GM21825 (cell line): ENCODE results near the gene HSP90B1.
A peak's percentile ranks its signal among the peaks of the same experiment; 100 is the strongest.

ENCODE experiments used
- ATAC-seq: cut with Tn5 transposase; IDR thresholded peaks from one replicate; pipeline ENCODE4 v1.9.1; 2021; ENCODE audit warnings: mild to moderate bottlenecking, moderate library complexity; ENCODE audit not compliant: unreplicated experiment

The HSP90B1 gene

DNA sequence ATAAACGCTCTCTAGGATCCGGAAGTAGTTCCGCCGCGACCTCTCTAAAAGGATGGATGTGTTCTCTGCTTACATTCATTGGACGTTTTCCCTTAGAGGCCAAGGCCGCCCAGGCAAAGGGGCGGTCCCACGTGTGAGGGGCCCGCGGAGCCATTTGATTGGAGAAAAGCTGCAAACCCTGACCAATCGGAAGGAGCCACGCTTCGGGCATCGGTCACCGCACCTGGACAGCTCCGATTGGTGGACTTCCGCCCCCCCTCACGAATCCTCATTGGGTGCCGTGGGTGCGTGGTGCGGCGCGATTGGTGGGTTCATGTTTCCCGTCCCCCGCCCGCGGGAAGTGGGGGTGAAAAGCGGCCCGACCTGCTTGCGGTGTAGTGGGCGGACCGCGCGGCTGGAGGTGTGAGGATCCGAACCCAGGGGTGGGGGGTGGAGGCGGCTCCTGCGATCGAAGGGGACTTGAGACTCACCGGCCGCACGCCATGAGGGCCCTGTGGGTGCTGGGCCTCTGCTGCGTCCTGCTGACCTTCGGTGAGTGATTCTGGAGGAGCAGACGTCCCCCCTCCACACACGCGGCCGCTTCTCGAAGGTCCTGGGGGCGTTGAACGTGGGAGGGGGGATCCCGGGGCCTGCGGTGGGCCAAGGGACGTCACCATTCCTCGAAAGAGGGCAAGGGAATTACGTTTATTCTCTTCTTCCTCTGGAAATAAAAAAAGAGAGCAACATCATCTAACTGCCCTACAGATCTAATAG is at the start of gene HSP90B1:
Gene HSP90B1 (plus strand): TSS at position 377 of the 753 bp plus-strand sequence. CDS start 106 bp downstream, at position 483.
- ATAC-seq: peak; percentile 55

GRCh38 chr12:103881261-103881660 is 48.9 kb upstream of the HSP90B1 start:
- ATAC-seq: no peak

GRCh38 chr12:103882861-103883596 is 47.2 kb upstream of the HSP90B1 start:
- ATAC-seq: no peak

DNA sequence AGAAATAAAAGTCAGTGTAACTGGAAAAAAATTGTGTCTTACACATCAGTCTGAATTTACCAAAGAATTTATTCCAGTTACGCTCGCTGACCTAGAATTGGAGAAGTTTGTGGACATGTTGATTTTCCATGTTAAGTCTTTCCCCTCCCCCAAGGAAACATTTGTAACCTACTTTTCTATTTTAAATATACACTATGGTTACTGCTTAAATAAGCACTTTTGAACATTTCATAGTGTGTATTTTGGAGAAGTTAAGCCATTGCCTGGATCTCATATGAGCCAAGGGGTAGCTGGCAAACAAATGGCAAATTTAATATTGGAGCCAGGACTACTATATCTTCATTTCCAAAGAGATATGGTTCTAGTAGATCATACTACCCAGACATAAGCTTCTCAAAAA is 46.3 kb upstream of the HSP90B1 start:
- ATAC-seq: no peak

GRCh38 chr12:103884316-103884715 is 45.9 kb upstream of the HSP90B1 start:
- no peak for ATAC-seq

DNA sequence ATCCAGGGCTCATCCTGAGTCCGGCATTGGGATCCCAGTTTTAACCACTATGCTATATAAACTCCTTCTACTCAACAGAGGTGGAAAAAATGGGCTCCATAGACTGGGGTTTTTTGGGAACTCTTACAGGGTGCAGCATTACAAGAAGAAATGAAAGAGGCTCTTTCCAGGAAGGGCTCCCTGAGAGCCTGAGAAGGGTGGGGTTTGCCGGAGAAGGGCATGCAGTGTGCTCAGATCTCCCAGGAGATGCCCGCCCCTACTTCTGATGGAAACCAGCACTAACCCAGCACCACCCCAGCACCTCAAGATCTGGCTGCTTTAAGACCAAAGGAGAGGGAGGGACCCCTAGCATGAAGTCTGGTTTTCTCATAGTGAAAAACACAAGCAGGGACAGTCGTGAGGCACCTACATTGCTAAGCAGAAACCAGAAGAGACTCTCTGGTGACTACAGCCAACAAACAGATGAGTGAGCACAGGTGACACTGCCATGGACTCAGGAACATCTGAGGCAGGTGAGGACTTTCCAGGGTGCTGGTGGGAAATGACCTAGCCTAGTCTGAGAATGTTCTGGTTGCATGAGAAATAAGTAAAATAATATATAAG is 43.9 kb upstream of the HSP90B1 start:
- ATAC-seq: no peak

DNA sequence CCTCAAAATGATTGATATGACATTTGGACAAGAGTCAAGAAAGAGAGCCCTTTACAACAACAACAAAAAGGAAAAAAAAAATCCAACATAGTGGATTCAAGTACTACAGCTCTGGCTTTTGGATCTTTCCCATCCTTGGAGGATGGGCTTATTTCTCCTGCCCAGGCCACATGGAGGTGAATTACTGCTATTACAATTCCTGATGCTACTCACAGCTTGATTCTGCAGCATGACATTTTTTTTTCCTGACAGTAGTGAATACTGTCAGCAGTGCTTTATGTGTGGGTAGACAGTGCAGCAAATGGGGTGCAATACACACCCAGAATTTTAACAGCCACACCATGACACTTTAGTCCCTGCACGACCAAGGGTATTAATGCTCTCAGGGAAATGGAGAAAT is 42.5 kb upstream of the HSP90B1 start:
- no peak for ATAC-seq

GRCh38 chr12:103897316-103897715 is 32.9 kb upstream of the HSP90B1 start:
- ATAC-seq: no peak

DNA sequence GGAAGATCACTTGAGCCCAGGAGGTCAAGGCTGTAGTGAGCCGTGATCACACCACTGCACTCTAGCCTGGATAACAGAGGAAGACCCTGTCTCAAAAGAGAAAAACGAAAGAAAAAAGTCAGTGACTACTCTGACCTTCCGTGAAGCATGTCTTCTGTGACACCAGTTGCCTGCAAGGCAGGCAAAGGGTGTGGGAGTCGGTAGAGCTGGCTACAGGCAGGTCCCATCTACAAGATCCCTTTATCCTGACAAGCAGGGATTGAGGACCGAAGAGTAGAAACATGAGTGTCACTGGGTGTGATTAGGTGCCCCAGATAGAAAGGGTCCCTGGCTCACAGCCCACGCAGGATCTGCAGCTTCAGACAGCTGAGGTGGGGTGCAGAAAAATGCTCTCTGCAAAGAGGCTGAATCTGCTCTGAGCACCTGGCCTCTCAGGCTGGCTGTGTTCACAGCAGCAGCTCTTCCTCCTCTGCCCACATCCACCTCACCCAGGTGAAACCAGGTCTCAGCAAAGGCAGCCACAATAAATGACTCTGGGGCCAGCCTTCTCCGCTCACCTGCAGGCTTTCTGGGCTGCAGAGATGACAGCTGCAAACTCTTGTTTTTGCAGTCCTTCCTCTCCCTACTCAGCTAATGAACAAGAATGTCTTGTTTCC is 28.6 kb upstream of the HSP90B1 start:
- no peak for ATAC-seq

GRCh38 chr12:103903993-103904392 is 26.2 kb upstream of the HSP90B1 start:
- ATAC-seq: no peak

GRCh38 chr12:103905730-103906349 is 24.4 kb upstream of the HSP90B1 start:
- ATAC-seq: no peak

DNA sequence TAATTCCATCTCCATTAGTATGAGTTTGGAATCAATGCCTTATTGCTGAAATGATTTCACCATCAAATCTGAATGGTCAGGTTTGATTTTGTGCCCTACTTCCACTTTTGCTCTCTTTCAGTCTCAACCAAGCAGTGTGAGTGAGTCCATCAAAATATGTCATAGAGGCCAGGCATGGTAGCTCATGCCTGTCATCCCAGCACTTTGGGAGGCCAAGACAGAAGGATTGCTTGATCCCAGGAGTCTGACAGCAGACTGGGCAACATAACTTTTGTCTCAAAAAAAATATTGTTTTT is 22.0 kb upstream of the HSP90B1 start:
- ATAC-seq: no peak

GRCh38 chr12:103908877-103909276 is 21.3 kb upstream of the HSP90B1 start:
- ATAC-seq: no peak

DNA sequence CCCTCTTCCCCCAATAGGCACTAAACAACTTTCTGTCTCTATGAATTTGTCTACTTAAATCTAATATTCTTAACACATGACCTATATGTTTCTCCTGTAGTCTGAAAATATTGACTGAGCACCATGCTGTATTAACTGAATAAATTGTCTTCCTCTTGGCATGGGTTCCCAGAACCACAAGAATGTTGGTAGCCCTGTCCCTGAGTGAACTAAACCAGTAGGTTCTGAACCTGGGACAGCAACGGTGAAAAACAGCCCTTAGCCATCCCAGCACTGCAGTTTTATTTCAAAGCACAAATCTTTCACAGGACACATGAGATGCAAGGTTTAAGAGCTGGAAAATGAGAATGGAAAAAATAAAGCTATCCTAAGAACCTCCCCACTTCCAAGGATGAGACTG is 20.4 kb upstream of the HSP90B1 start:
- no peak for ATAC-seq

- ATAC-seq: no peak
Observed at GRCh38 chr12:103912069-103912468, 18.1 kb upstream of the HSP90B1 start.

GRCh38 chr12:103913100-103913499 is 17.1 kb upstream of the HSP90B1 start:
- no peak for ATAC-seq

DNA sequence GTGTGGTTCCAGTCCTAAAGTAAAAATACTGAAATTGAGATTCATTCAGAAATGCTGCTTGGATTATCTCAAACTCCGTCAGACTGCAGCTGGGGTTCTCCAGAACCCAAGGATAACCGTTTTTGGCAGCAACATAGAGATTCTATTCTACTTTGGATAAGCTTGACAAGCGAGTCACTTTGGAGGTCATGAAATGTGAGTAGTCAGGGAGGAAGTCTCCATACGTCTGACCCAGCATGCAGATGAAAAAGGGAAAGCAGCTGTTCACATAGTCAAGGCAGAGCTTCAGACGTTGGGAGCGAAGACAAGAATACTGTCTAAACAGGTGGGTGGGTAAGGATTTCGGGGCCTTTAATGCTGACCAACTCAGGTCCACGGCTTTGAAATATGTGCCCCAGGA is 14.9 kb upstream of the HSP90B1 start:
- no peak for ATAC-seq

GRCh38 chr12:103917873-103918272 is 12.3 kb upstream of the HSP90B1 start:
- ATAC-seq: no peak

GRCh38 chr12:103924761-103925641 is 5.2 kb upstream of the HSP90B1 start:
- ATAC-seq: peak; percentile 40

DNA sequence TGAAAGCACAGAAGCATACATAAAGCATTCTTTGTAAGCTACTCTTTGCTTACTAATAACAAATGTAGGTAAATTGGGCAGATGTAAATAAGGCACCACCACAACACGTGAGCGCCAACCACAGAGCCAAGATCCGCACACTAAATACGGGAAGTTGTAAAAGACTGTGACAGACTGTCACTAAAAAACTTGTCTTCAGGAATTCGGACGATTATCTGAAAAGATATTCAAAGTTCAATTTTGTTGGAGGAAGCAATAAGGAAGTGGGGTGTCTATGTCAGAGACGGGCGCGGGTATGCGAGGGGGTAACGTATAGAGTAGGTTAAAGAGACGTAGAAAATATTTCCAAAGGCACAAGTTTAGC is 1.5 kb upstream of the HSP90B1 start:
- peak; percentile 21 for ATAC-seq
